PC-3 (cell line): ENCODE data around the gene RIPK3.

Experiments
- CTCF ChIP-seq: fragments of 300-600 bp; sonication (generic); conservative IDR thresholded peaks from 2 replicates; pipeline ENCODE4 v1.5.1; 2017; ENCODE audit warnings: antibody characterized with exemption, low read depth, mild to moderate bottlenecking, low read length
- EZH2 ChIP-seq: fragments of 300-600 bp; sonication (generic); IDR thresholded peaks from one replicate; pipeline ENCODE4 v1.6.1; 2017; ENCODE audit warnings: antibody characterized with exemption, mild to moderate bottlenecking, low read length; ENCODE audit not compliant: unreplicated experiment
- EZH2phosphoT487 ChIP-seq: fragments of 300-600 bp; sonication (generic); IDR thresholded peaks from 2 replicates; pipeline ENCODE4 v1.6.1; 2018; ENCODE audit warnings: mild to moderate bottlenecking, antibody characterized with exemption, low read length, borderline replicate concordance

GRCh38 chr14:24307156-24307574 lies 32.6 kb downstream of the RIPK3 start:
- TF ChIP-seq CTCF, result no peak
- TF ChIP-seq EZH2, result no peak
- no peak for TF ChIP-seq EZH2phosphoT487
